ENCODE data around the gene MTUS2.

MTUS2 gene

GRCh38 chr13:29067306-29067945 lies 247.3 kb downstream of the MTUS2 start:
- Mint-ChIP-seq H3K36me3 (ENCODE audit: low read depth) (no peaks in the 10 kb centered on the region), H3K9me3 (no peaks in the 10 kb centered on the region), H3K4me1 (ENCODE audit: low read depth) (no peaks in the 10 kb centered on the region), H3K27ac (no peak overlapping the region), H3K4me3 (no peak overlapping the region), H3K27me3 (no peaks in the 10 kb centered on the region)

DNA sequence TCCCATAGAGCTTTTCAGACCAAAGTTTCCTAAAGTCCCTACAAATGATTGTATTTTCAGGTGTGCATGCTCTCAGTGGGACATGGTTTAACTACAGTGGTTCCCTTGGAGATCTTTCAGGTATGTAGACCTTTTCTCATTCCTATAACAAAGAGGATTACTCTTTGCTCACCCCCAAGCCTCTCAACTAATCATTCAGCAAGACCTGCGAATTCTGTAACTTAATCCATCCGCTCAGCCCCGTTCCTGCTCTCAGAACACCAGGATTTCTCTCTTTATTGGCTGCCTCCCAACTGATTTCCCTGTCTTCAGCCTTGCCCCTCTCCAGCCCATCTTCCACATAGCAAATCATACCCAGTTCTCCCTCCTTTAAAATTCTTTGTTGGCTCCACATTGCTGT lies 253.6 kb downstream of the MTUS2 start:
- Mint-ChIP-seq H3K27ac (no peak overlapping the region), H3K9me3 (peaks cover under 1% of the 10 kb centered on the region), H3K4me1 (ENCODE audit: low read depth) (no peaks in the 10 kb centered on the region), H3K4me3 (no peak overlapping the region), H3K36me3 (ENCODE audit: low read depth) (no peaks in the 10 kb centered on the region), H3K27me3 (peaks cover 4% of the 10 kb centered on the region)

DNA sequence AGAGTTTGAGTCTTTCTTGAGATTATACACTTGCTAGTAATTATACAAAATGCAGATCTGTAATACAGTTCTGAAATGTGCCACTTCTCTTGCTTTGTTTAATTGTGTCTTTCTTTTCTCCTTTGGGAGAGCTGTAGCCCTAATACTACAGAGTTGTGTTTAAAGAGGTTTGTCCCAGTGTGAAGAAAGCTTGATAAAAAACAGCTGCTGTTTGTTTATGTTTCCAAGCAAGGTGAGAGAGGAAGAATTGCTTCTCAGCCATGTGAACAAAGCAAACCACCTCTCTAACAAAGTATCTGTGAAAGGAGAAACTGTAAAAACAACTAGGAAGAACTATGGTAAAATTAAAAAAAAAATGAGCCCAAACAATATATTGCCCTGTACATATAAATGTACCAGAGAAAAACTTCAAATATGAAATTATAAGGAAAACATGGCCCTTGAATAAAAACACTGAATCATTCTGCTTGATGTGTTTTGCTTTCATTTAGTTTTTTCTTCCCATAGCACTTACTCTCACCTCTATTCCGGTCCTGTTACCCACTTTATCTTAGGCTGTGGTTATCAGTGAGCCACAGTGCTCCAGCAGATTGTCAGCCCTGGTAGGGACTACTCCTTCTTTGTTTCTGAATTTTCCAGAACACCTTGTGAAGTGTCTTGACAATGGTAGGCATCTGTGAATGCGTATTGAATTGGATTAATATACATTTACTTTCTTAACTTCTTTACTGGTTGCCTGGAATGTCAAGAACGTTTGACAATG lies 257.1 kb downstream of the MTUS2 start:
- Mint-ChIP-seq H3K4me3 (no peak overlapping the region), H3K36me3 (ENCODE audit: low read depth) (no peaks in the 10 kb centered on the region), H3K4me1 (ENCODE audit: low read depth) (peaks cover 11% of the 10 kb centered on the region), H3K9me3 (peaks cover 5% of the 10 kb centered on the region), H3K27me3 (peaks cover 4% of the 10 kb centered on the region), H3K27ac (no peak overlapping the region)

DNA sequence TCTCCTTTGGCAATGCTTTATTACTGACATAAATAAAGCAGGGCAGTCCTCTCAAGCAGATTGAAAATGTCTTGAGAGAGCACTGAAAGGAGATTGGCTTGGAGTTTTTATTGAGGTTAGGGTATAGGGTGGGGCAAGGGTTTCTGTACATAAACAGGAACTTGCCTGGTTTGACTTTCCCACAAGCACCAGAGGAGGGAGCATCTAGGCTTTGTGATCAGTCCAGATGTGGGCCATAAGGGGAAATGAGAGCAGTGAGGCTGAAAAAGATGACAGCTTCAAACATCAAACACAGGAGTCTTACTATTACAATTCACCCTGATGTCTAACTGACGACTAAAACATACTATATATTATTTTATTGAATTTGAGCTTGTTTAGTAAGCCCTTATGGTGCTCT lies 260.9 kb downstream of the MTUS2 start:
- H3K36me3 Mint-ChIP-seq (ENCODE audit: low read depth) = no peaks in the 10 kb centered on the region
- H3K27me3 Mint-ChIP-seq = no peaks in the 10 kb centered on the region
- peaks cover 11% of the 10 kb centered on the region for H3K4me1 Mint-ChIP-seq (ENCODE audit: low read depth)
- no peak overlapping the region for H3K27ac Mint-ChIP-seq
- peaks cover 5% of the 10 kb centered on the region for H3K9me3 Mint-ChIP-seq
- no peak overlapping the region for H3K4me3 Mint-ChIP-seq

GRCh38 chr13:29081697-29082440 lies 261.7 kb downstream of the MTUS2 start:
- no peak overlapping the region for H3K27ac Mint-ChIP-seq
- H3K4me1 Mint-ChIP-seq (ENCODE audit: low read depth) = peaks cover 11% of the 10 kb centered on the region
- no peaks in the 10 kb centered on the region for H3K36me3 Mint-ChIP-seq (ENCODE audit: low read depth)
- H3K4me3 Mint-ChIP-seq = no peak overlapping the region
- H3K27me3 Mint-ChIP-seq = no peaks in the 10 kb centered on the region
- H3K9me3 Mint-ChIP-seq = peaks cover 5% of the 10 kb centered on the region

DNA sequence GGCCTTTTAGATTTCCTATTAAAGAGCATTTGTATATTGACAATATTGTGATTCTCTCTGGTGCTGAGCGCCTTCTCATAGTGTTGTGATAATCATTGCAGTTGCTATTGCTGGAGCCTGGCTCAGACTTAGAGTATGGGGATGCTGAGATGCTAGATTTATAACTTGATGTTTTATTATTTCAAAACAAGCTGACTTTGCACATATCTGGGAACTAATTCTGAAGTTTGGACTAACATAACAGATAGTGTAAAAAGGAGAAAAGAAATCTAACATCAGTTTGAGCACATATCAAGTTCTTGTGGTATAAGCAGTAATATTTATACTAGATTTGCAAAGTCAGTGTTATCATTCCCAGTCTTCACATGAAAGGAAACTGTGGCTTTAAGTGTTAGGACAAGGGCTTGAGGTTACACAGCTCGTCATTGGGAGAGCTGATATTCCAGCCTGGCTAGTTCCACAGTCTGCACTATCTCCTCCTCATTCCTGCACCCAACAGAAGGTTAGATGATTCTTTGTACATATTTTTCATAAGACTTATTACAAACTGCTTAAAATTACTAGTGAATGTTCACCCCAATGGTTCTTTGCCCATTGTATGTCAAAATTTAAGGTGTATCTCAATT lies 279.8 kb downstream of the MTUS2 start:
- Mint-ChIP-seq H3K4me1 (ENCODE audit: low read depth) (no peaks in the 10 kb centered on the region), H3K9me3 (no peaks in the 10 kb centered on the region), H3K4me3 (no peak overlapping the region), H3K27me3 (peaks cover 8% of the 10 kb centered on the region), H3K36me3 (ENCODE audit: low read depth) (no peaks in the 10 kb centered on the region), H3K27ac (no peak overlapping the region)

GRCh38 chr13:29100758-29101157 lies 280.6 kb downstream of the MTUS2 start:
- H3K36me3 Mint-ChIP-seq (ENCODE audit: low read depth) = no peaks in the 10 kb centered on the region
- H3K27me3 Mint-ChIP-seq = peaks cover 8% of the 10 kb centered on the region
- no peaks in the 10 kb centered on the region for H3K9me3 Mint-ChIP-seq
- H3K27ac Mint-ChIP-seq = no peak overlapping the region
- H3K4me3 Mint-ChIP-seq = no peak overlapping the region
- no peaks in the 10 kb centered on the region for H3K4me1 Mint-ChIP-seq (ENCODE audit: low read depth)

DNA sequence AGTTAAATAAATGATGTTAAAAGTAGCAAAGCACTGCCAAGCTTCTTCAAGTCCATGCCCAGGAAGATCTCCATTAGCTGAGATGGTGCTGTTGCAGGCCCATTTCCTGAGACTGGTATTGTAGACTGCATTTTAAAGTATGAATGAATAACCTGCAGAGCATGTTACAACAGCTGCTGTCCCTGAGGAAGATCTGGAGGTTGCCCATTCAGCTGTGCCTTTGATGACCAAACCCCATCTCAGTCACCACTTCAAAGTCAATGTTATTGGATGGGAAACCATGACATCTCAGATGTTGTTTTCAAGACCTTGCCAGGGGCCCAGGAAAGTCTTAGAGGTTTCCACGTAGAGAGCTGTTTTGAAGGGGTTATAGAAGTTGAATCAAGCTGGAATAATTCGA lies 281.3 kb downstream of the MTUS2 start:
- H3K27me3 Mint-ChIP-seq = peaks cover 8% of the 10 kb centered on the region
- no peak overlapping the region for H3K27ac Mint-ChIP-seq
- no peaks in the 10 kb centered on the region for H3K4me1 Mint-ChIP-seq (ENCODE audit: low read depth)
- H3K36me3 Mint-ChIP-seq (ENCODE audit: low read depth) = no peaks in the 10 kb centered on the region
- no peak overlapping the region for H3K4me3 Mint-ChIP-seq
- no peaks in the 10 kb centered on the region for H3K9me3 Mint-ChIP-seq

- Mint-ChIP-seq H3K4me3 (no peak overlapping the region), H3K4me1 (ENCODE audit: low read depth) (no peaks in the 10 kb centered on the region), H3K27me3 (peaks cover 8% of the 10 kb centered on the region), H3K9me3 (no peaks in the 10 kb centered on the region), H3K27ac (no peak overlapping the region), H3K36me3 (ENCODE audit: low read depth) (no peaks in the 10 kb centered on the region)
Measured at GRCh38 chr13:29101905-29102304, 281.8 kb downstream of the MTUS2 start.

GRCh38 chr13:29103065-29103800 lies 283.1 kb downstream of the MTUS2 start:
- H3K27me3 Mint-ChIP-seq = peaks cover 8% of the 10 kb centered on the region
- H3K36me3 Mint-ChIP-seq (ENCODE audit: low read depth) = no peaks in the 10 kb centered on the region
- no peaks in the 10 kb centered on the region for H3K4me1 Mint-ChIP-seq (ENCODE audit: low read depth)
- no peak overlapping the region for H3K27ac Mint-ChIP-seq
- H3K4me3 Mint-ChIP-seq = no peak overlapping the region
- no peaks in the 10 kb centered on the region for H3K9me3 Mint-ChIP-seq

DNA sequence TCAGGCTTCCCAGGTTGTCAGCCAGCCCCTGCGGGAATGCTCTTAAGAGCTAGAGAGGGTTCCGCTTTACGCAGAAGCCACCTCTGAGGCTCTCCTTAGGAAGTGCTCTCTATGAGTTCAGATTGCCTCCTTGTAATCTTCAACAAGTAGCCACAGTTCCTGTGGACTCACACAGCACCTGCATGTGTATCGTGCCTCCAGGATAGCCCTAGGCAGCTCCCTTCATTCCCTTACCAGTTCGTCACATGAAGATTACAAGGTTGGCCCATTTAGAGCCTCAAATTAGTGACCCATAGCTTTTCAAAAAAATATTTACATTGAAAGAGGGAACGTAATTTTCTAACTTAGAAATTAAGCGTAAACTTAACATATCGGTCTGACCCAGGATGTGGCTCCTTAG lies 284.3 kb downstream of the MTUS2 start:
- Mint-ChIP-seq H3K36me3 (ENCODE audit: low read depth) (no peaks in the 10 kb centered on the region), H3K27ac (no peak overlapping the region), H3K27me3 (no peaks in the 10 kb centered on the region), H3K4me1 (ENCODE audit: low read depth) (no peaks in the 10 kb centered on the region), H3K4me3 (no peak overlapping the region), H3K9me3 (no peaks in the 10 kb centered on the region)

DNA sequence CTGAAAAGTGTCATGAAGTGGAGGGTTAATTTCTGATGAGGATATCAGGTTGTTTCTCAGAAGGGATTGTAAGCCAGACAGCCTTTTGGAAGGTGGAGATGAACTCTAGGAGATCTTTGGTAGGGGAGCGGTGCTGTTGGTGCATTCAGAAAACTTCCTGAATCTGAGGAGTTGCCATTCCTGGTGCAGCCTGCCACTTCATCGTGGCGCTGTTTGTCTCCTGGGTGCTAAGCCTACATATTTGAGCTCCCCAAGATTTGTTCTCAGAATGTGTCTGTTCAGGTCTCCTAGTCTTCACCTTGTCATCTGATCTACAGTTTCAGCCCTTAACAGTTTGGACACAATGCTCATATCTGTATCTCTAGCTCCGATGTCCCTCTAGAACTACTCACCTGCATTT lies 285.6 kb downstream of the MTUS2 start:
- Mint-ChIP-seq H3K27ac (no peak overlapping the region), H3K4me3 (no peak overlapping the region)

DNA sequence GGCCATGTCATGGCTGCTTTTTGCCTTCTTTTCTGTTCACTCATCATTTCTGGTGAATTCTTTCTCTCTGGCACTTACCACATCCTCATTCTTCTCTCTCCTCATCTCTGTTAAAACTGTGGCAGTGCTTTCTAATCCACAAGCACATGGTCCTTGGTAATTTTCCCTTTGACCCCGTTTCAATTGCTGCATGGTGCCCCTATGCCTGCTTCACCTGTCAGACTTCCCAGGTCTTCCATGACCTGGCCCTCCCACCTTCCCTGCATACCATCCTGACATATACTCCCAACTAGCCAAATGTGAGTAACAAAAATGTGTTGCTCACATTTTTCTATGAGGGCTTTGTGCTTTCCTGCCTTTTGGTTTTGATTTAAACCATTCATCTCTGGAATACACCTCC lies 286.5 kb downstream of the MTUS2 start:
- H3K4me3 Mint-ChIP-seq = no peak overlapping the region
- H3K27ac Mint-ChIP-seq = no peak overlapping the region
- no peaks in the 10 kb centered on the region for H3K27me3 Mint-ChIP-seq
- H3K9me3 Mint-ChIP-seq = no peaks in the 10 kb centered on the region
- H3K36me3 Mint-ChIP-seq (ENCODE audit: low read depth) = no peaks in the 10 kb centered on the region
- no peaks in the 10 kb centered on the region for H3K4me1 Mint-ChIP-seq (ENCODE audit: low read depth)

More for the DNA sequence above, 285.6 kb downstream of the MTUS2 start:
- Mint-ChIP-seq H3K4me1 (ENCODE audit: low read depth) (no peaks in the 10 kb centered on the region), H3K27me3 (no peaks in the 10 kb centered on the region), H3K9me3 (no peaks in the 10 kb centered on the region), H3K36me3 (ENCODE audit: low read depth) (no peaks in the 10 kb centered on the region)

DNA sequence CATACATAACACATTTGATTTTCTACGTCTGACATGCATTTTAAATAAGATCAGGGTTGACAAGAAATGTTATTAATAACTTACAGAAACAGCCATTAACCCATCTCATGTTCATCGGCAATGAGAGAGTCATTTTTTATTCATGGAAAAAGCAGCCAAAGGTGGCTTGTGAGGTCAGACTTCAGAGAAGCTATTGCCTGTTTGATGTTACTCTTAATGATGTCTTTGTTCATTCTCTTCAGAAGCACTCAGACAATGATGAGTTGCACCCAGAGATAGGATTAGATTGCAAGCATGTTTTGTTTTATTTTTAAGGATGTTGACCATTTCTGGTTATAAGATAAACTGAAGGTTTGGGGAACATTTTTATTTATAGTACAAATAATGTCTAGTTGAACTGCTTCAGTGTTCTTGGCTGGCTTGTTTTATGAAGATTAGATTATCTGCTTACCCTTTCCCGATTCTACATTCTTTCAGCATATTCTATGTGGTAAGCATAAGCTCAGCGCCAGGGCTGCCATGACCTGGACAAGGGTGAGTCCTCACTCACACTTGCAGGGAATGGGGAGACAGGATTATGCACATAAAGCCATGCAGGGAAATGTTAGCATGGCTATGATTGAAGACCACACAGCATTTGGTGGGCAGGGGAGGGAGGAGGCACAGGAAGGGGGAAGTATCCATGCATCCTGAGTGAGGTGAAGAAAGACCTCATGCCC lies 288.1 kb downstream of the MTUS2 start:
- no peaks in the 10 kb centered on the region for H3K27me3 Mint-ChIP-seq
- H3K36me3 Mint-ChIP-seq (ENCODE audit: low read depth) = no peaks in the 10 kb centered on the region
- H3K9me3 Mint-ChIP-seq = no peaks in the 10 kb centered on the region

More for the DNA sequence above, 288.1 kb downstream of the MTUS2 start:
- H3K27ac Mint-ChIP-seq = no peak overlapping the region
- no peak overlapping the region for H3K4me3 Mint-ChIP-seq
- no peaks in the 10 kb centered on the region for H3K4me1 Mint-ChIP-seq (ENCODE audit: low read depth)

All from stimulated activated naive CD8-positive, alpha-beta T cell treated with anti-CD3 and anti-CD28 coated beads, Interleukin-15, Interleukin-2, amounts not matched to agents 100 ng/mL and 50 ng/mL, for 24 hours (primary cell).